ENCODE measurements around the gene HDAC5.
A peak's percentile ranks its signal among the peaks of the same experiment; 100 is the strongest.

Gene HDAC5

DNA sequence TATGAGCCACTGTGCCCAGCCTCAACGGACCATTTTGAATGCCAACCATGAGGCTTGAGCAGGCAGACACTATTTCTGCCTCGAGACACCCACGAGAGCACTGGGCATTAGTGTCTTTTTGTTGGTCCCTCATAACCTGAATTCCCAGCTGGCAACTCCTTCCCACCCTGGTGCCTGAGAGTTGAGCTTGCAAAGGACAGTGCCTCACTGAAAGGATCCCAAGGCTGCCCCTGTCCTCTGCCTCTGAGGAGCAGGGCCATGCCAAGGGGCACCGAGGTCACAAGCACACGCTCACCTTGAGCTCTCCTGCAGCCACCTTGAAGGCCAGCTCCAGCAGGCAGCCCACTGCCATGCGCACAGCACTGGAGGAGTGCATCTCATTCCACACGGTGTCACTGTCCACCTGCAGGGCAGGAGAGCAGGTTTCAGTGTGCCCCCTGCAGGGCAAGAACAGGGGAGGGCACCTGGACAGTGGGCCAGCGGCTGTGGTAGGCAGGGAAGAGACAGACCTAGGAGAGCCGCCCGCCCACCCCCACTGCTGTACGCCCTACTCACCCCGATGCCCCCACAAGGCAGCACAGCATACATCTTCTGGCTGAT, 40.1 kb downstream of the HDAC5 start:
- TF ChIP-seq CTCF (IDR thresholded peaks at IDR 0.05; ENCODE audit: borderline replicate concordance, insufficient read depth, low read depth, low read length): peak; percentile 34; the same call in 1 of the 2 replicates
- H3K4me3 ChIP-seq (ENCODE audit: low read depth, low read length): no peak overlapping the region

DNA sequence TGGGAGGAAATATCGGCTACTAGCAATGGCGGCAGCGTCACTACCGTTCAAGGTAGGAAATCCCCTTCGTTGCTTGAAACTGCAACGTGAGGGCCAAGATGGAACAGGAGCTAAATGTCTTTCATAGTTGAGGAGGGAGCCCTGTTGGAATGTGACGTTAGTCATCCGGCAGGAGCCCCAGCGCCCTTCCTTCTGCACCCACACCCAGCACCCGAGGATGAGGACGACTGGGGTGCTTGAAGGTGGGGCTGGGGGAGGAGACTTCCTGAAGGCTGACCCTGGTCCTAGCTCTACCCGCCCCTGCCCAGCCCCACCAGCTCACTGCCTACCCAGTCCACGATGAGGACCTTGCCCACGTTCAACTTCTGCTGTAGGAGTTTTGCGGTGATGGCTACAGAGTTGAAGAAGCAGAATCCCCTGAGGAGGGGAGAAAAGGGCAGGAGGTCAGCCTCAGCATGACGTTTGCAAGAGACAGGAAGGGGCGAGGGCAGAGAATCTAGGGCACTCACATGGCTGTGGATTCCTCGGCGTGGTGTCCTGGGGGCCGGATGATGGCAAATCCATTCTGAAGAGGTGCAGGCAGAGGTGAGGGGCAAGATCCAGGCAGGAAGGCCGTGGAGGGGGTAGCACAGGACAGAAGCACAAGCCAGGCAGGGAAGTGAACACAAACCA, 41.0 kb downstream of the HDAC5 start:
- no peak overlapping the region for H3K4me3 ChIP-seq (ENCODE audit: low read depth, low read length)
- TF ChIP-seq CTCF (IDR thresholded peaks at IDR 0.05; ENCODE audit: borderline replicate concordance, insufficient read depth, low read depth, low read length): no peak

- no peak overlapping the region for H3K4me3 ChIP-seq (ENCODE audit: low read depth, low read length)
- TF ChIP-seq CTCF (IDR thresholded peaks at IDR 0.05; ENCODE audit: borderline replicate concordance, insufficient read depth, low read depth, low read length): no peak
These were observed 41.8 kb downstream of the HDAC5 start for GRCh38 chr17:44081681-44082080.

GRCh38 chr17:44079877-44080821, 43.3 kb downstream of the HDAC5 start:
- no peak for TF ChIP-seq CTCF (IDR thresholded peaks at IDR 0.05; ENCODE audit: borderline replicate concordance, insufficient read depth, low read depth, low read length)
- H3K4me3 ChIP-seq (ENCODE audit: low read depth, low read length): no peak overlapping the region

- H3K4me3 ChIP-seq (ENCODE audit: low read depth, low read length): no peak overlapping the region
- TF ChIP-seq CTCF (IDR thresholded peaks at IDR 0.05; ENCODE audit: borderline replicate concordance, insufficient read depth, low read depth, low read length): no peak
These were observed 45.0 kb downstream of the HDAC5 start for GRCh38 chr17:44078412-44078811.

DNA sequence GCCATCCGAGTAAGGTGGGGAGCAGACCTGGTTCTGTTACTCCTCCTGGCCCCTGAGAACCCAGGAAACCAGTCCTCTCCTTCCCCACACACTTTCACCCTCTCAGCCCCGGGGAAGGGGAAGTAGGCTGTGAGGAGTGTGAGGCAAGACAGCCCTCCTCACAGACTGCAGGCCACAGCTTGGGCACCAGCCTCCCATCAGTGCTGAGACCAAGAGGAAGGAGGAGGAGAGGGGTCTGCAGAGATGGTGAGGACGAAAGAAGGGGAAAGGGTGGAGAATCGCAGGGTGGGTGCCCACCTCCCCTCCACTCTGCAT, 45.9 kb downstream of the HDAC5 start:
- H3K4me3 ChIP-seq (ENCODE audit: low read depth, low read length): no peak overlapping the region
- TF ChIP-seq CTCF (IDR thresholded peaks at IDR 0.05; ENCODE audit: borderline replicate concordance, insufficient read depth, low read depth, low read length): no peak
